Caco-2 (cell line): Measurements from ENCODE around the gene ST8SIA2. TPM values are rescaled to one million over a fixed set of nuclear protein-coding genes. Genes with fewer than 3 reads are reported as not detected.

ENCODE experiments used
- BruUV-seq: library from RNA; stranded (reverse); fragments of 400-500 nt; replicated peaks from 2 replicates; lab custom pipeline; 2021; lab: Mats Ljungman, UMichigan
- CTCF ChIA-PET: fragments of 300-600 bp; sonication (Branson Sonifier 250); formaldehyde crosslinking; loops from one replicate; lab custom pipeline; 2022; ENCODE audit warnings: antibody characterized with exemption; lab: Charles Lee
- POLR2A ChIA-PET: fragments of 300-600 bp; sonication (Branson Sonifier 250); formaldehyde crosslinking; loops from one replicate; lab custom pipeline; 2022; ENCODE audit warnings: antibody characterized with exemption; lab: Charles Lee
- DNase-seq, 2 experiments: peaks; one replicate each; pipeline versions ENCODE4 v3.0.0 to v3.0.0-alpha.2; 2020 to 2022
- H3K27me3 ChIP-seq: replicated peaks from 2 replicates; pipeline ENCODE4 v1.6.0; 2011; ENCODE audit warnings: low read length; ENCODE audit not compliant: control insufficient read depth, insufficient read depth
- H3K36me3 ChIP-seq: 2 replicates; pipeline ENCODE4 v1.5.1; 2011; ENCODE audit warnings: low read length; ENCODE audit not compliant: control insufficient read depth, insufficient read depth
- H3K4me1 ChIP-seq: fragments of 250-450 bp; sonication (Bioruptor Pico); 2 replicates; pipeline ENCODE4 v1.5.1; 2020; ENCODE audit warnings: mild to moderate bottlenecking
- H3K4me3 ChIP-seq: 2 replicates; pipeline ENCODE4 v1.5.1; 2011; ENCODE audit warnings: low read depth, mild to moderate bottlenecking, control low read depth, low read length
- H3K9me3 ChIP-seq: fragments of 250-450 bp; sonication (Bioruptor Pico); 2 replicates; pipeline ENCODE4 v1.5.1; 2020; ENCODE audit warnings: mild to moderate bottlenecking, moderate library complexity
- H3K27ac Mint-ChIP-seq: one replicate; pipeline ENCODE4 v1.8.0; 2022; ENCODE audit warnings: mixed read lengths; ENCODE audit not compliant: unreplicated experiment
- H3K27me3 Mint-ChIP-seq: one replicate; pipeline ENCODE4 v1.8.0; 2022; ENCODE audit warnings: mixed read lengths; ENCODE audit not compliant: insufficient read depth, unreplicated experiment
- H3K36me3 Mint-ChIP-seq: one replicate; pipeline ENCODE4 v1.8.0; 2022; ENCODE audit warnings: mild to moderate bottlenecking, mixed read lengths; ENCODE audit not compliant: insufficient read depth, unreplicated experiment
- H3K4me1 Mint-ChIP-seq: one replicate; pipeline ENCODE4 v1.8.0; 2022; ENCODE audit warnings: low read depth, mixed read lengths; ENCODE audit not compliant: unreplicated experiment
- H3K4me3 Mint-ChIP-seq: one replicate; pipeline ENCODE4 v1.8.0; 2022; ENCODE audit warnings: mild to moderate bottlenecking, moderate library complexity, mixed read lengths; ENCODE audit not compliant: unreplicated experiment
- H3K9me3 Mint-ChIP-seq: one replicate; pipeline ENCODE4 v1.8.0; 2022; ENCODE audit warnings: mixed read lengths; ENCODE audit not compliant: unreplicated experiment
- CTCF ChIP-seq, 2 experiments: fragments of 200-600 bp in 1 of 2; IDR thresholded peaks; 1 replicate in 1 of 2; 2 replicates in 1 of 2; pipeline versions ENCODE4 v1.5.1 to v1.8.0; 2011 to 2022; ENCODE audit warnings: antibody characterized with exemption in 1 of 2, control low read depth in 1 of 2, inconsistent platforms in 1 of 2, low read depth in 1 of 2, low read length in 1 of 2, mild to moderate bottlenecking in 1 of 2, moderate library complexity in 1 of 2; ENCODE audit not compliant: insufficient read depth in 1 of 2, severe bottlenecking in 1 of 2, unreplicated experiment in 1 of 2
- intact Hi-C: fragments of 100-400 bp; cut with micrococcal nuclease; formaldehyde crosslinking; loops from one replicate; pipeline ENCODE4 v1.10.0; 2022; ENCODE audit not compliant: unreplicated experiment
- total RNA-seq: library from RNA; stranded (reverse); gene quantifications from 2 replicates; pipeline ENCODE4 v1.2.3, GENCODE V29; 2022

ST8SIA2 gene
- total RNA-seq, 1 experiment from 2014 or later: not detected

DNA sequence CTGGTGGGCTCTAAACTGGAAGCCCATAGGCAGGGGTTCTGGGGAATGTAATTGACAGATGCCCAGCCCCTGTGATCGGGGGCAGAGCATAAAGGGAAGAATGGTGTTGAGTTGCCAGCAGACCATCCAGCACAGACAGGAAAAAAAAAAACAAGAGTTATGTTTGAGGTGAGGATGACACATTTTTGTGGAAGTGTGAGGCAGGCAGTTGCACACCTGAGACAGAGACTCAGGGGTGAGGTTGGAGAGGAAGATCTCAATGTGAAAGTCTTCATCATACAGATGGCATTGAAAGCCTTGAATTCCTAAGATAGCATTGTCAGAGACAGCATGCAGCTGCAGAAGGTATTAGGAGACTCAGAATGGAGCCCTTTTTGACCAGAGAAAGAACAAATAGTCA lies 18.6 kb upstream of the ST8SIA2 start:
- Mint-ChIP-seq H3K27me3 (peaks cover 30% of the 10 kb centered on the region), H3K36me3 (no peaks in the 10 kb centered on the region), H3K4me3 (no peak overlapping the region), H3K4me1 (no peaks in the 10 kb centered on the region), H3K9me3 (no peaks in the 10 kb centered on the region), H3K27ac (no peak overlapping the region)
- no peaks in the 10 kb centered on the region; the same call in none of the 2 replicates for H3K27me3 ChIP-seq
- TF ChIP-seq CTCF (IDR thresholded peaks at IDR 0.05; ENCODE audit: insufficient read depth in 1 of 2, low read depth in 1 of 2, low read length in 1 of 2, severe bottlenecking in 1 of 2, unreplicated experiment in 1 of 2): no peak
- no peak overlapping the region for H3K4me3 ChIP-seq
- no peaks in the 10 kb centered on the region for H3K9me3 ChIP-seq
- H3K4me1 ChIP-seq: no peaks in the 10 kb centered on the region
- no peak for DNase-seq
- intact Hi-C loops: no loop called here
- ChIA-PET POLR2A (no interaction called here), CTCF (no interaction called here)
- no TSS peak for BruUV-seq
- no peaks in the 10 kb centered on the region for H3K36me3 ChIP-seq

GRCh38 chr15:92376109-92376508 lies 17.6 kb upstream of the ST8SIA2 start:
- no peaks in the 10 kb centered on the region for H3K9me3 ChIP-seq
- H3K36me3 Mint-ChIP-seq: no peaks in the 10 kb centered on the region
- H3K9me3 Mint-ChIP-seq: no peaks in the 10 kb centered on the region
- CTCF ChIA-PET: no interaction called here
- no peak overlapping the region for H3K4me3 Mint-ChIP-seq
- no peak for TF ChIP-seq CTCF (IDR thresholded peaks at IDR 0.05; ENCODE audit: insufficient read depth in 1 of 2, low read depth in 1 of 2, low read length in 1 of 2, severe bottlenecking in 1 of 2, unreplicated experiment in 1 of 2)
- H3K4me3 ChIP-seq: no peak overlapping the region
- no peak for DNase-seq
- POLR2A ChIA-PET: no interaction called here
- H3K4me1 ChIP-seq: no peaks in the 10 kb centered on the region
- H3K27ac Mint-ChIP-seq: no peak overlapping the region
- H3K36me3 ChIP-seq: no peaks in the 10 kb centered on the region
- peaks cover 35% of the 10 kb centered on the region for H3K27me3 Mint-ChIP-seq
- BruUV-seq: no TSS peak
- H3K4me1 Mint-ChIP-seq: no peaks in the 10 kb centered on the region
- no peaks in the 10 kb centered on the region; the same call in 1 of the 2 replicates for H3K27me3 ChIP-seq
- intact Hi-C loops: no loop called here

DNA sequence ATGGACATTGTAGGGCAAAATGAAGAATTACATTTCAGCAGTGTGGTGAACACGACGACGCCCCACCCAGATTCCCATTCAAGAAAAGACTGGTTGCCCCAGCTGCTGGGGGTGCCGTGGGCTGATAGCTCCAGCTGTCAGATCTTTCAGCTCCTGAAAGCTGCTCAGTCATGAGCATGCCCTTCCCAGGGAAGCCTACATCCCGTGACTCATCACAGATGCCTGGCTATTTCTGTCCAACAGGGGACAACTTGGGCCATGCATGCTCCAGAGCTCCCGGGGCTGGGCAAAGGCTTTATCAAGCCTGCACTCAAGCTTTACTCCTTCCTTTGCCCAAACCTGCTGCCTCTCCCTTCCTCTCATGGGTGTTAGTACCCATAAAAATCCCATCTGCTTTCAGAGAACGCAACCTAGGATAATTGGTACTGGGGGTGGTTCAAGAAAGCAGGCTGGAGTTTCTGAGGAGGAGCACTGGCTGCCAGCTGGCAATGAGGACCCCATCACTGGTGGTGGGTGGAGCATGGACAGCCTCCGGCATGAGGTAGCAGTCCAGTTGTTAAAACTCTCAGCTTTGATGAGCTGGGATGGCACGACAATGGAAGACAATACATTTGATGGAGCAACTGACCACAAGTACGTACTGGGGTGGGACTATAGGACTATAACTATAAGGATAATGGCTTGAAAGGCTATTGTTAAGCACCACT lies 16.4 kb upstream of the ST8SIA2 start:
- no peaks in the 10 kb centered on the region for H3K4me1 ChIP-seq
- no peaks in the 10 kb centered on the region for H3K9me3 ChIP-seq
- intact Hi-C loops: no loop called here
- H3K27me3 ChIP-seq: no peaks in the 10 kb centered on the region; the same call in 1 of the 2 replicates
- no TSS peak for BruUV-seq
- no peak overlapping the region for H3K4me3 Mint-ChIP-seq
- POLR2A ChIA-PET: no interaction called here
- CTCF ChIA-PET: interaction anchor here (0.7 kb wide), 1 partner anchor 232 kb away, joined by 5 read pairs; no protein-coding TSS in a partner anchor
- H3K4me3 ChIP-seq: no peak overlapping the region
- no peaks in the 10 kb centered on the region for H3K9me3 Mint-ChIP-seq
- H3K36me3 Mint-ChIP-seq: no peaks in the 10 kb centered on the region
- no peak overlapping the region for H3K27ac Mint-ChIP-seq
- no peak for DNase-seq
- no peak for TF ChIP-seq CTCF (IDR thresholded peaks at IDR 0.05; ENCODE audit: insufficient read depth in 1 of 2, low read depth in 1 of 2, low read length in 1 of 2, severe bottlenecking in 1 of 2, unreplicated experiment in 1 of 2)
- no peaks in the 10 kb centered on the region for H3K36me3 ChIP-seq
- no peaks in the 10 kb centered on the region for H3K4me1 Mint-ChIP-seq
- H3K27me3 Mint-ChIP-seq: peaks cover 35% of the 10 kb centered on the region
